ENCODE results near the gene PEX10.

DNA sequence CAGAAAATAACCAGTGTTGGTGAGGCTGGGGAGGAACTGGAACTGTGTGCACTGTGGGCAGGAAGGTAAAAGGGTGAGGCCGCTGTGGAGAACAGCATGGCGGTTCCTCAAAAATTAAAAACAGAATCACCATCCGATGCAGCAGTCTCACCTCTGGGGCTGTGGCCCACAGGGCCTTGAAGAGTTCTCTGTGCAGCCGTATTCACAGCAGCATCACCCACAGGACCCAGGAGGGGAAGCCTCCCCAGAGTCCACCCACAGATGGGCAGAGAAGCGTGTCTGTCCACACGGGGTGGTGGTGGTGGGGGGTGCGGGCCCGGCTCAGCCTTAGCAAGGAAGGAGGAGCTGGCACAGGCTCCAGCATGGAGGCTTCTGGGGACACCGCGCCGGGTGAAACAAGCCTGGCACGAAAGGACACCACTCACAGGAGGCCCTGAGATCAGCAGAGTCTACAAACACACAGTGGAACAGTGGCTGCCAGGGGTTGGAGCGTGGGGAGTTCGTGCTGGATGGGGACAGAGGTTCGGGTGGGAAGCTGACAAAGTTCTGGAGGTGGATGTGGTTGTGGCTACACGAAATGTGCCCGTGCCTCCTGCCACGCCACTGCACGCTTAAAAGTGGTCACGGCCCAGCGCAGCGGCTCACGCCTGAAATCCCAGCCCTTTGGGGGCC is 32.5 kb downstream of the PEX10 start:
- TF ChIP-seq, protein P1, sequence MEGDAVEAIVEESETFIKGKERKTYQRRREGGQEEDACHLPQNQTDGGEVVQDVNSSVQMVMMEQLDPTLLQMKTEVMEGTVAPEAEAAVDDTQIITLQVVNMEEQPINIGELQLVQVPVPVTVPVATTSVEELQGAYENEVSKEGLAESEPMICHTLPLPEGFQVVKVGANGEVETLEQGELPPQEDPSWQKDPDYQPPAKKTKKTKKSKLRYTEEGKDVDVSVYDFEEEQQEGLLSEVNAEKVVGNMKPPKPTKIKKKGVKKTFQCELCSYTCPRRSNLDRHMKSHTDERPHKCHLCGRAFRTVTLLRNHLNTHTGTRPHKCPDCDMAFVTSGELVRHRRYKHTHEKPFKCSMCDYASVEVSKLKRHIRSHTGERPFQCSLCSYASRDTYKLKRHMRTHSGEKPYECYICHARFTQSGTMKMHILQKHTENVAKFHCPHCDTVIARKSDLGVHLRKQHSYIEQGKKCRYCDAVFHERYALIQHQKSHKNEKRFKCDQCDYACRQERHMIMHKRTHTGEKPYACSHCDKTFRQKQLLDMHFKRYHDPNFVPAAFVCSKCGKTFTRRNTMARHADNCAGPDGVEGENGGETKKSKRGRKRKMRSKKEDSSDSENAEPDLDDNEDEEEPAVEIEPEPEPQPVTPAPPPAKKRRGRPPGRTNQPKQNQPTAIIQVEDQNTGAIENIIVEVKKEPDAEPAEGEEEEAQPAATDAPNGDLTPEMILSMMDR (IDR thresholded peaks at IDR 0.05): no peak
- TF ChIP-seq POLR2A (IDR thresholded peaks at IDR 0.05): no peak
